ENCODE data around the gene RASA3. TPM values are rescaled to one million over a fixed set of nuclear protein-coding genes. Genes with fewer than 3 reads are reported as not detected.
"Not testable (repeated sequence)": the region's sequence is repeated elsewhere in the genome, so short reads cannot be mapped to it uniquely, and the experiment has no call there.

The RASA3 gene
- total RNA-seq, 2 experiments from 2014 or later: 97.2 to 99.3 TPM

GRCh38 chr13:113991676-113992179 is 140.7 kb downstream of the RASA3 start:
- peak overlapping the region; percentile 22 for H3K27ac Mint-ChIP-seq
- peaks cover 55% of the 10 kb centered on the region for H3K36me3 Mint-ChIP-seq (ENCODE audit: low read depth)
- H3K4me3 Mint-ChIP-seq: no peak overlapping the region
- POLR2A ChIA-PET: no interaction called here
- DNase-seq: no peak
- CTCF ChIA-PET: no interaction called here
- peaks cover 9% of the 10 kb centered on the region for H3K4me1 Mint-ChIP-seq
- H3K27me3 Mint-ChIP-seq: no peaks in the 10 kb centered on the region
- peaks cover 4% of the 10 kb centered on the region for H3K9me3 Mint-ChIP-seq

- Mint-ChIP-seq H3K27ac (no peak overlapping the region), H3K4me3 (no peak overlapping the region), H3K27me3 (no peaks in the 10 kb centered on the region), H3K9me3 (peaks cover 4% of the 10 kb centered on the region), H3K36me3 (ENCODE audit: low read depth) (peaks cover 55% of the 10 kb centered on the region), H3K4me1 (peaks cover 9% of the 10 kb centered on the region)
- ChIA-PET POLR2A (no interaction called here), CTCF (no interaction called here)
- no peak for DNase-seq
These were observed 141.2 kb downstream of the RASA3 start for GRCh38 chr13:113991191-113991669.

GRCh38 chr13:113990321-113990837 is 142.0 kb downstream of the RASA3 start:
- Mint-ChIP-seq H3K4me3 (no peak overlapping the region), H3K27me3 (no peaks in the 10 kb centered on the region), H3K36me3 (ENCODE audit: low read depth) (peaks cover 55% of the 10 kb centered on the region), H3K27ac (no peak overlapping the region), H3K9me3 (peaks cover 4% of the 10 kb centered on the region), H3K4me1 (peaks cover 9% of the 10 kb centered on the region)
- no peak for DNase-seq
- POLR2A ChIA-PET: no interaction called here
- CTCF ChIA-PET: no interaction called here

GRCh38 chr13:113989585-113990300 is 142.7 kb downstream of the RASA3 start:
- H3K27me3 Mint-ChIP-seq: no peaks in the 10 kb centered on the region
- peaks cover 4% of the 10 kb centered on the region for H3K9me3 Mint-ChIP-seq
- peaks cover 9% of the 10 kb centered on the region for H3K4me1 Mint-ChIP-seq
- no peak for DNase-seq
- H3K27ac Mint-ChIP-seq: no peak overlapping the region
- peaks cover 53% of the 10 kb centered on the region for H3K36me3 Mint-ChIP-seq (ENCODE audit: low read depth)
- CTCF ChIA-PET: no interaction called here
- POLR2A ChIA-PET: no interaction called here
- no peak overlapping the region for H3K4me3 Mint-ChIP-seq

GRCh38 chr13:113988859-113989258 is 143.6 kb downstream of the RASA3 start:
- DNase-seq, POLR2A ChIA-PET, H3K9me3 Mint-ChIP-seq, H3K4me3 Mint-ChIP-seq, CTCF ChIA-PET, H3K27me3 Mint-ChIP-seq, H3K4me1 Mint-ChIP-seq, H3K27ac Mint-ChIP-seq: not testable (repeated sequence)
- H3K36me3 Mint-ChIP-seq (ENCODE audit: low read depth): peaks cover 47% of the 10 kb centered on the region

- DNase-seq: no peak
- ChIA-PET CTCF (no interaction called here), POLR2A (no interaction called here)
- no peaks in the 10 kb centered on the region for H3K9me3 Mint-ChIP-seq
- H3K4me1 Mint-ChIP-seq: no peaks in the 10 kb centered on the region
- no peaks in the 10 kb centered on the region for H3K27me3 Mint-ChIP-seq
- H3K4me3 Mint-ChIP-seq: no peak overlapping the region
- H3K27ac Mint-ChIP-seq: no peak overlapping the region
- H3K36me3 Mint-ChIP-seq (ENCODE audit: low read depth): peaks cover 53% of the 10 kb centered on the region
These were observed 150.1 kb downstream of the RASA3 start for GRCh38 chr13:113982296-113982661.

- no peaks in the 10 kb centered on the region for H3K27me3 Mint-ChIP-seq
- H3K27ac Mint-ChIP-seq: no peak overlapping the region
- H3K36me3 Mint-ChIP-seq (ENCODE audit: low read depth): peaks cover 56% of the 10 kb centered on the region
- H3K4me1 Mint-ChIP-seq: no peaks in the 10 kb centered on the region
- DNase-seq: no peak
- no peak overlapping the region for H3K4me3 Mint-ChIP-seq
- no peaks in the 10 kb centered on the region for H3K9me3 Mint-ChIP-seq
- POLR2A ChIA-PET: no interaction called here
- CTCF ChIA-PET: no interaction called here
These were observed 150.7 kb downstream of the RASA3 start for GRCh38 chr13:113981611-113982295.

- no peak for DNase-seq
- H3K9me3 Mint-ChIP-seq: no peaks in the 10 kb centered on the region
- POLR2A ChIA-PET: no interaction called here
These were observed 151.2 kb downstream of the RASA3 start for GRCh38 chr13:113981194-113981605.

GRCh38 chr13:113980489-113981064 is 151.8 kb downstream of the RASA3 start:
- ChIA-PET CTCF (no interaction called here), POLR2A (no interaction called here)
- H3K27ac Mint-ChIP-seq: no peak overlapping the region
- H3K9me3 Mint-ChIP-seq: no peaks in the 10 kb centered on the region
- no peak overlapping the region for H3K4me3 Mint-ChIP-seq
- no peaks in the 10 kb centered on the region for H3K27me3 Mint-ChIP-seq
- no peaks in the 10 kb centered on the region for H3K4me1 Mint-ChIP-seq
- no peak for DNase-seq
- H3K36me3 Mint-ChIP-seq (ENCODE audit: low read depth): peaks cover 62% of the 10 kb centered on the region

More at GRCh38 chr13:113981194-113981605, 151.2 kb downstream of the RASA3 start:
- H3K36me3 Mint-ChIP-seq (ENCODE audit: low read depth): peaks cover 59% of the 10 kb centered on the region
- H3K4me3 Mint-ChIP-seq: no peak overlapping the region
- H3K4me1 Mint-ChIP-seq: no peaks in the 10 kb centered on the region
- CTCF ChIA-PET: no interaction called here
- no peaks in the 10 kb centered on the region for H3K27me3 Mint-ChIP-seq
- no peak overlapping the region for H3K27ac Mint-ChIP-seq

- Mint-ChIP-seq H3K27ac (no peak overlapping the region), H3K9me3 (no peaks in the 10 kb centered on the region), H3K27me3 (no peaks in the 10 kb centered on the region), H3K4me3 (no peak overlapping the region), H3K36me3 (ENCODE audit: low read depth) (peaks cover 64% of the 10 kb centered on the region), H3K4me1 (no peaks in the 10 kb centered on the region)
- ChIA-PET CTCF (no interaction called here), POLR2A (no interaction called here)
- DNase-seq: no peak
These were observed 152.5 kb downstream of the RASA3 start for GRCh38 chr13:113979791-113980471.

GRCh38 chr13:113978741-113979481 is 153.5 kb downstream of the RASA3 start:
- CTCF ChIA-PET: no interaction called here
- H3K4me1 Mint-ChIP-seq: no peaks in the 10 kb centered on the region
- H3K36me3 Mint-ChIP-seq (ENCODE audit: low read depth): peaks cover 62% of the 10 kb centered on the region
- DNase-seq: no peak
- POLR2A ChIA-PET: no interaction called here
- H3K4me3 Mint-ChIP-seq: no peak overlapping the region
- no peaks in the 10 kb centered on the region for H3K27me3 Mint-ChIP-seq
- no peak overlapping the region for H3K27ac Mint-ChIP-seq
- no peaks in the 10 kb centered on the region for H3K9me3 Mint-ChIP-seq

- POLR2A ChIA-PET: interaction anchor here (0.5 kb wide), 1 partner anchor 193 kb away, joined by 3 read pairs; no protein-coding TSS in a partner anchor
- DNase-seq: no peak
- H3K4me1 Mint-ChIP-seq: no peaks in the 10 kb centered on the region
- H3K27me3 Mint-ChIP-seq: no peaks in the 10 kb centered on the region
- CTCF ChIA-PET: no interaction called here
- H3K9me3 Mint-ChIP-seq: no peaks in the 10 kb centered on the region
- peaks cover 68% of the 10 kb centered on the region for H3K36me3 Mint-ChIP-seq (ENCODE audit: low read depth)
- H3K4me3 Mint-ChIP-seq: no peak overlapping the region
- H3K27ac Mint-ChIP-seq: no peak overlapping the region
These were observed 154.4 kb downstream of the RASA3 start for GRCh38 chr13:113977976-113978375.

Measured in activated CD4-positive, alpha-beta memory T cell treated with anti-CD3 and anti-CD28 coated beads, Interleukin-2, amount 10 ng/mL, durations not matched to agents 7 days and 5 days (primary cell).